ENCODE measurements around the gene MOSPD3.

Gene MOSPD3

DNA sequence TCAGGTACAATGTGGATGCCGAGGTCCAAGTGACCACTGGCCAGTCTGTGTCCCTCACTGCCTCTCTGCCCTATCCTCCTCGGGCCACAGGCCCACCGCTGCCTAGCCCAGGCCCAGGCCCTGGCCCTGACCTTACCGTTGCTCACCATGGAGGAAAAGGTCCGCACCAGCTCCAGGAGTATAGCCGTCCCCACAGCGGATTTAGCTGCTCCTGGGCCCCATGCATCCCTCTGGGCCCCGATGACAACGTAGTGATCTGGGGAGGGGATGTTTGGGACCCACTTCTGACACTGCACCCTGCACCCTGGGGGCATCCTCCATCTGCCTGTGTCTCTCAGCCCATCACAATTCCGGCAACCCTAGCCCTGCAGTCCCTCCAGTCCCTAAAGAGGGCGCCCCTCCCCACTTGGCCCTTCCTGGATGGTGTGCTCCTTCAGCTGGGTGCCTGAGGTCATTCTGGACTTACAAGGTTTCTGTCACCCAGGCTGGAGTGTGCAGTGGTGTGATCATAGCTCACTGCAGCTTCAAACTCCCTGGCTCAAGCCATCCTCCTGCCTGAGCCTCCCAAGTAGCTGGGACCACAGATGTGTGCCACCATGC is 16.9 kb downstream of the MOSPD3 start:
- Histone ChIP-seq H3K36me3 (ENCODE audit: insufficient read depth, low read length) (no peaks in the 10 kb centered on the region), H3K9ac (ENCODE audit: low read length) (peak overlapping the region; percentile 21; the same call in 1 of the 2 replicates), H3K4me2 (ENCODE audit: low read length) (peak overlapping the region; percentile 45; the same call in 1 of the 2 replicates), H3K79me2 (ENCODE audit: insufficient read depth, low read length) (no peaks in the 10 kb centered on the region), H3K9me3 (ENCODE audit: low read length) (no peaks in the 10 kb centered on the region), H2AFZ (ENCODE audit: low read length) (no peak overlapping the region), H3K9me2 (ENCODE audit: low read depth, low read length) (no peaks in the 10 kb centered on the region), H3K27me3 (ENCODE audit: insufficient read depth, low read length) (no peaks in the 10 kb centered on the region), H4K20me1 (ENCODE audit: insufficient read depth, low read length) (no peaks in the 10 kb centered on the region), H3K4me3 (ENCODE audit: low read depth, low read length, poor library complexity, severe bottlenecking) (peak overlapping the region; percentile 15), H3K4me1 (ENCODE audit: insufficient read depth, low read length, severe bottlenecking) (peaks cover 36% of the 10 kb centered on the region), H3K27ac (ENCODE audit: low read depth, low read length, poor library complexity, severe bottlenecking) (no peak overlapping the region), H3F3A (ENCODE audit: insufficient read depth, low read length) (no peaks in the 10 kb centered on the region)
- TF ChIP-seq EZH2 (IDR thresholded peaks at IDR 0.05; ENCODE audit: borderline replicate concordance, low read length) = no peak
- TF ChIP-seq, protein P1, sequence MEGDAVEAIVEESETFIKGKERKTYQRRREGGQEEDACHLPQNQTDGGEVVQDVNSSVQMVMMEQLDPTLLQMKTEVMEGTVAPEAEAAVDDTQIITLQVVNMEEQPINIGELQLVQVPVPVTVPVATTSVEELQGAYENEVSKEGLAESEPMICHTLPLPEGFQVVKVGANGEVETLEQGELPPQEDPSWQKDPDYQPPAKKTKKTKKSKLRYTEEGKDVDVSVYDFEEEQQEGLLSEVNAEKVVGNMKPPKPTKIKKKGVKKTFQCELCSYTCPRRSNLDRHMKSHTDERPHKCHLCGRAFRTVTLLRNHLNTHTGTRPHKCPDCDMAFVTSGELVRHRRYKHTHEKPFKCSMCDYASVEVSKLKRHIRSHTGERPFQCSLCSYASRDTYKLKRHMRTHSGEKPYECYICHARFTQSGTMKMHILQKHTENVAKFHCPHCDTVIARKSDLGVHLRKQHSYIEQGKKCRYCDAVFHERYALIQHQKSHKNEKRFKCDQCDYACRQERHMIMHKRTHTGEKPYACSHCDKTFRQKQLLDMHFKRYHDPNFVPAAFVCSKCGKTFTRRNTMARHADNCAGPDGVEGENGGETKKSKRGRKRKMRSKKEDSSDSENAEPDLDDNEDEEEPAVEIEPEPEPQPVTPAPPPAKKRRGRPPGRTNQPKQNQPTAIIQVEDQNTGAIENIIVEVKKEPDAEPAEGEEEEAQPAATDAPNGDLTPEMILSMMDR (IDR thresholded peaks at IDR 0.05; ENCODE audit: low read length) = peak; percentile 88

GRCh38 chr7:100630066-100630465 is 17.7 kb downstream of the MOSPD3 start:
- Histone ChIP-seq H3F3A (ENCODE audit: insufficient read depth, low read length) (no peaks in the 10 kb centered on the region), H2AFZ (ENCODE audit: low read length) (no peak overlapping the region), H4K20me1 (ENCODE audit: insufficient read depth, low read length) (no peaks in the 10 kb centered on the region), H3K9me2 (ENCODE audit: low read depth, low read length) (no peaks in the 10 kb centered on the region), H3K36me3 (ENCODE audit: insufficient read depth, low read length) (no peaks in the 10 kb centered on the region), H3K9ac (ENCODE audit: low read length) (no peak overlapping the region), H3K27ac (ENCODE audit: low read depth, low read length, poor library complexity, severe bottlenecking) (no peak overlapping the region), H3K9me3 (ENCODE audit: low read length) (no peaks in the 10 kb centered on the region), H3K4me3 (ENCODE audit: low read depth, low read length, poor library complexity, severe bottlenecking) (no peak overlapping the region), H3K27me3 (ENCODE audit: insufficient read depth, low read length) (no peaks in the 10 kb centered on the region), H3K4me2 (ENCODE audit: low read length) (no peak overlapping the region), H3K4me1 (ENCODE audit: insufficient read depth, low read length, severe bottlenecking) (peaks cover 38% of the 10 kb centered on the region), H3K79me2 (ENCODE audit: insufficient read depth, low read length) (no peaks in the 10 kb centered on the region)
- no peak for TF ChIP-seq EZH2 (IDR thresholded peaks at IDR 0.05; ENCODE audit: borderline replicate concordance, low read length)
- TF ChIP-seq, protein P1 (IDR thresholded peaks at IDR 0.05; ENCODE audit: low read length) = no peak

DNA sequence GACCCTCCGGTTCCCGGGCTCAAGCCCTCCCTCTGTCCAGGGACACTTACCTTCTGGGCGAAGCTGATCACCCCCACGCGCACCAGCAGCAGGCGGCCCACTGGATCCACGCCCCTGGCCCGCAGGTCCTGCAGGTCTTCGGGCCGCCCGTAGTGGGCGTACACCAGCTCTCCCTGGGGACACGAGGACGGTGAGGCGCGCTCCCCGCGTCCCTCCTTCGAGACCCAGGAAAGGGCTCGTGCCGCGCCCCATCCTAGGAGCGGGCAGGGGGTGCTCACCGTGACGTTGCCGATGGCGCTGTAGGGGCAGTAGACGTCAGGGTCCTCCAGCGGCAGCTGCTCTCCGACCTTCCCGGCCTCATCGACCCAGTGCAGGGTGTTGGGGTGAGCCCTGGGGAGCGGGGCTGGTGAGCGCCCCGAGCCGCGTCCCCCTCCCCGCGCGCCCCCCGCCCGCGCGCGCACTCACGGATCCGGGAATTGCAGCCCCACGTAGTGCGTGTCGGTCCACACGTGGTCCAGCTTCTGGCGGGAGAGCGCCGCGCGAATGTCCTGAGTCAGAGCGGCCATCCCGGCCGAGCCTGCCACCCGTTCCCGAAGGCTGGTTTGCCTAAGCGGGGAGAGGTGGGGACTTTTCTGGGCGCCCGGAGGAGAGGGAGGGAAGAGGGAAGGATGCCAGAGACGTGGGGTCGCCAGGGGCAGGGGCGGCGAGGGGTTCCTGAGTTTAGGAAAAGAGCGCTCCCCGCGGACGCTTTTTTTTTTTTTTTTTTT is 20.8 kb downstream of the MOSPD3 start:
- Histone ChIP-seq H3K9me3 (ENCODE audit: low read length) (no peaks in the 10 kb centered on the region), H3K9ac (ENCODE audit: low read length) (peak overlapping the region; percentile 87), H4K20me1 (ENCODE audit: insufficient read depth, low read length) (no peaks in the 10 kb centered on the region), H3K79me2 (ENCODE audit: insufficient read depth, low read length) (no peaks in the 10 kb centered on the region), H3K27me3 (ENCODE audit: insufficient read depth, low read length) (no peaks in the 10 kb centered on the region), H3K36me3 (ENCODE audit: insufficient read depth, low read length) (no peaks in the 10 kb centered on the region), H3K9me2 (ENCODE audit: low read depth, low read length) (no peaks in the 10 kb centered on the region), H3K4me1 (ENCODE audit: insufficient read depth, low read length, severe bottlenecking) (peaks cover 23% of the 10 kb centered on the region), H3K4me3 (ENCODE audit: low read depth, low read length, poor library complexity, severe bottlenecking) (peak overlapping the region; percentile 67), H3K4me2 (ENCODE audit: low read length) (peak overlapping the region; percentile 86), H3F3A (ENCODE audit: insufficient read depth, low read length) (no peaks in the 10 kb centered on the region), H2AFZ (ENCODE audit: low read length) (peak overlapping the region; percentile 25; the same call in 1 of the 2 replicates), H3K27ac (ENCODE audit: low read depth, low read length, poor library complexity, severe bottlenecking) (no peak overlapping the region)
- TF ChIP-seq, protein P1 (IDR thresholded peaks at IDR 0.05; ENCODE audit: low read length) = peak; percentile 62
- no peak for TF ChIP-seq EZH2 (IDR thresholded peaks at IDR 0.05; ENCODE audit: borderline replicate concordance, low read length)

Measured in OCI-LY1 (cell line).